GM19238 (cell line): ENCODE data around the gene DNAL4.

Experiments used
- DNase-seq: peaks from one replicate; pipeline ENCODE4 v3.0.0; 2011; ENCODE audit warnings: low spot score; ENCODE audit not compliant: insufficient read length

The DNAL4 gene

DNA sequence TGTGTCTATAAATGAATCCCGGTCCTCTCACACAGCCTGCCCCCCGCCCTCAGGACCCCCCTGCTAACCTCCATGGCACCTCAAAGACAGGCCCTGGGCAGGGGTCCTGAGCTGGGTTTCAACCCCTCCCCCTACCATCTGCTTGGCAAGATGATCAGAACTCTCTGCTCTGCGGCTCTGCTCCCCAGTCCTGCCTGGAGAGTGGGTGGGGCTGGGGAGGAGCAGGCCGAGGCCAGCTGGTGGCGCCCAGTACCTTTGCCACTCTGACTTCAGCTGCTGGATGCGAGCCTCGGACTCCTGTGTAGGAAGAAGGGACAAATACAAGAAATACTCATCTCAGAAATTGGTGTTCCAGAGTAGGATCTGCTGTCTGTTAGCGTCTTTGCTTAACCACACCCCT is 53.2 kb downstream of the DNAL4 start:
- no peak for DNase-seq

DNA sequence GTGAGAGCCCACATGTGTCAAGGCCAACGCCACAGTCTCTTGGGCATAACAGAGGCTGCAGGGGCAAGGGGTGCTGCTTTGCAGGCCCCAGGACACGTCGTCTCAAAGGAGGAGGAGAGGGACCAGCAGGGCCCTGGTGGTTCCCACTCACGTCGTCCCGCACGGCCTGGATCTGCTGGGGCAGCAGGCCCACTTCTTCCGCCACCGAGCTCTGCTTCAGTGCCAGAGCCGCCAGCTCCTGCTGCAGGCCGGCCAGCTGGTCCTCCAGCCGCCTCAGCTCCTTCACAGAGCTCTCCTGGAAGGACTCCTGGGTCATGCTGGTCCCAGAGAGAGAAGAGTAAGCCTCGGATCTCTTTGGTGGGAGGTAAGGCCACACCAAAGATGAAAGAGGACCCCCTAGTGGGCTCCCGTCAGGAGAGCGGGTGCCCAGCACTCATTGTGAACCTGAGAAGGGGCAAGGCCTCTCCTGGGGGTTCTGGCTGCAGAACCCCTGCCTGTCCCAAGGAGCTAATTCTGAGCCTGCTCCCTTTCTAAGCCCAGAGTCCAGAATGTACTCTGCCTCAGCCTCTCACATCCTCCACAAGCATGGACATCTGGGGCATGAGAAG is 53.7 kb downstream of the DNAL4 start:
- no peak for DNase-seq

DNA sequence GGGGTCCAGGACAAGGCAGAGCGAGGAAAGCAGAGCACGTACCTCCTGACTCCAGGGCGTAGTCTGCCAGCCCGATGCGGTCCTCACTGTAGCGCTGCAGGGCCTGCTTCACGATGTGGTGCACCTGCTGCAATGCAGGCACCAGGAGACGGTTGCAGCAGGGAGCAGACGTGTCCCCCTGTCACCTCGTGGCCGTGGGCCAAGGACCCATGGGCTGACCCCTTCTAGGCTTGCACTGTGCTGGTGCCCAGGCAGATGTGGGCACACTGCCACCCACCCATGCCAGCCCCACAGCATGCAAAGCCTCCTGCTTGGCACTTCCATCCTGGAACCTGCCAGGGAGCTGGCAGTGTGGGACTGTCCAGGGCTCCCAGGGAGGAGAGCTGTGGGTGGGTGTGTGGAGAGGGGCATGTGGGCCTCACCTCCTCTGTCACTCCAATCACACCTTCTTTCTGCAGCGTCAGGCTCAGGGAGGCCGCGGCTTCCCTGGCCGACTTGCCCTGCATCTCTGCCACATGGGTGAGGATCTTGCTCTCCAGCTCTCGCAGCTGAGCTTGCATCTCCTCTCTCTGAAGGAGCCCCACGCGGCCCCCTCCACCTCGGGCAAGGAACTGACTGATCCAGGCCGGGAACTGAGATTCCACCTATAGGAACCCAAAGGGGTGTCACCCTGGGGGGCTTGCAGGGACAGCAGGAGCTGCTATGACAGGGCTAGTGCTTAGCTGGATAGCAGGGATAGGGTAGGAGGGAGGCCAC is 54.5 kb downstream of the DNAL4 start:
- no peak for DNase-seq

DNA sequence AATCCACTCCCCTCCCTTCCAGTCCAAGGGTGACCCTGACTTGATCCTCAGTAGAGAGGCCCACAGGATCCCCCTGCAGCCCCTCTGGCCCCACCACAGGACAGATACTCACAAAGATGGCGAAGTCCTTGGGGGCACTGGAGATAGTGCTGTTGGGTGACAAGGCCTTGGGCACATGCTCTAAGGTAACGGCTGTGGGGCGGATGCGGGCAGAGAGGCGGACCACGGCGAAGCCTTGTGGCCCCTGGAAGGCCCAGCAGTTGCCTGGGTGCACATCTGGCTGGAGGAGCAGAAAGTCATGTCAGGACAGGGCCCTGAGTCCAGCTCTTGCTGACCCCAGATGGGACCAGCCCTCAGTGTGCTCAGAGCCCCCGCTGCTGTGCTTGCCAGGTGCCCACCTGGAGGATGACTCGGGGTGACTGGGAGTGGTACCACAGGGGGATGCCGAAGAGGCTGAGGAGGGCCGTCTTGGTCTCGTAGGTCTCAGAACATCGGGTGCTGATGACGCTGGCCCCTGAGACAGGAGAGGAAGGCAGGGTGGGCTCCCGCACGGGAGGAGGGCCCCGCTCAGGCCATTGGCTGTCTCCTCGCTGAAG is 55.4 kb downstream of the DNAL4 start:
- no peak for DNase-seq

DNA sequence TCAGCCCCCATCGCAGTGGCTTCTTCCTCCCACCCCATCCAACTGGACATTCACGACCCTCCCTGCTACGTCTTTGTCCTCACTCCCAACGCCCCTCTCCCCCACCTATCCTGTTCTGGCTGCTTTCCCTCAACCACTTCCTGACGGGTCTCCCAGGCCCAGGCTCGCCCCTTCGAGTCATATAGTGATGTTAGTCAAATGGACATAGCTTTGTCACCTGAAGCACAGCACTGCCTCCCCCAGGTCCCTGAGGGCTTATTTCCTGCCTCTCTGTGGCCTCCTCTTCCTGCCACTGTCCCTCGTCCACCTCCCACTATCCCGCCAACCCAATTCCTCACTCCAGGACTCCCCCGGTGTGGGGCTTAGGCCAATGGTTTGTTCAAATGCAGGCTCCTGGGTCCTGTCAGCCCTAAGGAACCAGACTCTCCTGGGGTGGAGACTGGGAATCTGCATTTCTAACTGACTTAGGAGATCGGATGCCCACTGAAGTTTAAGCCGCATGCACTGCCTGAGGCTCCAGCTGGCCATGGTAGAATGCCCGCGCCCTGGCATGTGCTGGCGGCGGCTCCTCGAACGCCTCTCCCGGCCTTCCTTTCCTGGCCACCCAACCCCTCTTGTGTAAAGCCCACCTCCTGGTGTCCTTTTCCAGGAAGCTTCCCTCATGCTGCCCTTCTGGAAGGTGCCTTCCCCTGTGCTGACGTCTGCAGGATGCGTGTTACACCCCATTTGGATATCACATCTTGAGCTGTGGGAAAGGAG is 56.5 kb downstream of the DNAL4 start:
- no peak for DNase-seq

DNA sequence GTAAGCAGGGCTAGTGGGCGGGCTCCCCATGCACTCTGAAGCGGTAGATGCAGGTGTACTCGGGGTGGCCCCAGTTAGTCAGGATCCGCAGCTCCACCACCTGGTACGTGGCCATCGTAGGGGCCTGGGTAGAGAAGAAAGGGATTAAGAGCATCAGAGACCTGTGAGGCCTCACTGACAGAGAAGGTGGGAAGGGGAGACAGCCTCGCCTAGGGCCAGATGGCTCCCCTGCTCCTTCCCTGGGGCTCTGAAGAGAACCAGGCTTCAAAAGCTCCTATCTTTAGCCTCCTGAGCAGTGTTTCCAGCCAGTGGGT is 57.7 kb downstream of the DNAL4 start:
- no peak for DNase-seq

DNA sequence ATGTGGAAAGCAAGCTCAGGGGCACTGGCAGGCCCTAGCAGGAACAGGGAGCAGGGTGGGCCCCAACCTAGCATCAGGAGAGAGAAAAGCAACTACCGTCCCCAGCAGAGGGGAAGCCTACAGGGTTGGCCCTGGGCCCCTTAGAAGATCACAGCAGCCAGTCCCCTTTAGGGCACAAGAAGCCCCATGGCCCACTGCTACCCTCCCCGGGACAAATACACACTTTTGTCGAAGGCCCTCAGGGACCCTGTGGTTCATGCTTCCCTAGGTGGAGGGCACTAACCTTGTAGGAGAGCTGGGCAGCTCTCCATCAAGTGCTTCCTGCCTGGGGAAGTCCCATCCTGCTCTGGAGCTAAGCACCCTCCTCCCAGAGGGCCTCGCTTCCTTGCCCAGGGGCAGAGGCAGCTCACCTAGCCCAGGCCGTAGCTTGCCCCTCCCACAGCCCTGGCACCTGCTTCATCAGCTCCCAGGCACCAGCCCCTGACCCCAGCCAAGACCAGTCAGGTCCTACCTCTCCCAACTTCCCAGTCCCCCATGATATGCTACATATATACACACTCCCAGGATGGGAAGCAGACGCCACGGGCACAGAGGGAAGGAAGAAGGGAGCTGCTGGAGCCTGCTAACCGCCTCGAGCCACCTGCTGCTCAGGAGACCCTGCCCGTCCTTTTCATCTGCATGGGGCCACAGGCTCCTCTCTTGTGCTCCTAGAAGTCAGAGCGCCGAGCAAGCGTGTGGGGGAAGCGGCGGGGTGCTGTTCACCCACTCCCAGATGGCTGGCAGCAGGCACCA is 58.3 kb downstream of the DNAL4 start:
- DNase-seq = no peak

DNA sequence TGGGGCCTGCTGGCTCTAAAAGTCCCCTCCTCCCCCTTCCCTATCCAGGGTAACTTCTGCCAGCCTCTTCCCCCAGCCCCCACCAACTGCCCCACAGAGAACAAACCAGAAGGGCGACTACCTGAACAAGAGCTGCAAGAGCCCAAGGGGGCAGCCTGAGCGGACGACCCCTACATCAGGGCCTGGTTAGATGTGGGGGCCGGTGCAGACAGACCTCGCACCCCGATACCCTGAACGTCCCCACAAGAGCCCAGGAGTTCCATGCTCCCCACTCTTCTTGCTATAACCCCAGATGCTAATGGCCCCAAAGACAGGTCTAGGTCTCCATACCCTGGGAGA is 58.8 kb downstream of the DNAL4 start:
- DNase-seq = no peak

DNA sequence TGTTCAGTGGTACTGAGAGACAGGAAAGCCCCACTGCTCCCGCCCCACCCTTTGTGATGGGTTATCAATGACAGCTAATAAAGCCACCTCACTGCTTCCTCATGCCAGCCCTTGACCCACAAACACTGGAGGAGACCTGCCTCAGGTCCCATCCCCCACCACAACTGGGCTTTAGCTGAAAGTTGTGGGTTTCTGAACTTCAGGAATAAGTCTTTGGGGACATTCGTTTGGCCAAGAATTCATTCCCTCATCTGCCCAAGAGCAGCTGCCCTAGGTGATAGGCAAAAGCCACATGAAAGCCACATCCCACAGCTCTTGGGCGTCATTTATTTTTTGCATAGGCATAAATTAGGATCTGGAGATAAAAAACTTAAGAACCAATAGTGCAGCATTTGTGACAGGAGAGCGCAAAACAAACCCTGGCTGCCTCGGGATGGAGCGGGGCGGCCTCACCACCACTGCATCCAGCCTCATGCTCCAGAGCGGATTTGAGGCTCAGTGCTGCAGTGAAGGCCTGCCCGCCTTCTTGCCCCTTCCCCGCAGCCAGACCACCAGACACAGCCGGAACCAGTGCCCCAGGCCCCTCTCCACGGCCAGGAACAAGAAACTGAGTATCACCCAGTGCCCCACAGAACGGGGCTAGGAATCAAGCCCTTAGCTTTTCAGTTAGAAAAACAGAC is 59.4 kb downstream of the DNAL4 start:
- DNase-seq = no peak

DNA sequence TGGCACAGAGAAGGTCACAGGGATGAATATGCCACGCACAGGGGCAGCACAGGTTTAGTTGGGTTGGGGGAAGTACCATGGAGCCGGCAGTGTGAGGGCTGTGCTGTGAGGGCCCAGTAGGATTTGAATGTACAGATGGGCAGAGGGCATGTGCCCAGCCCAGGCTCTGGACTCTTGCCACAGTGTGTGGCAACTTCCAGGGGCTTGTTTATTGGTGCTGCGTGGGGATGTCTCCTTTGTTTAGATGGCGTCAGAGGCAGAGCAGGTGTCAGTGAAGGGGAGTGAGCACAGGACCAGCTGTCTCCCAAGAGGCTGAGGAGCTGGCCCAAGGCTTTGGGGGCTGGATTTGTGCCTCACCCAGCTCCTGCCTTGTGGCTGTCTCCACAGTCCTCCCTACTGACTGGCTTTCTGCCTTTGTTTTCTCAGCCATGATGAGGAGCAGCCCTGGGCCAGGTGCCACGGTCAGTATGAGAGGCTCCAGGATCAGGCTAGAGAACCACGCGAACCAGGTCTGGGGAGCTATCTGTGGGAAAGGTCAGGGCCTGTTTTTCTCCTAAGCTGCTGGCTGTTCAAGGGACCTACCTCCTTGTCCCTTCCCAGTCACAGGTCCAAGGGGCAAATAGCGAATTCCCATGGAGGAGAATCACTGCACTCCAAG is 60.1 kb downstream of the DNAL4 start:
- no peak for DNase-seq

DNA sequence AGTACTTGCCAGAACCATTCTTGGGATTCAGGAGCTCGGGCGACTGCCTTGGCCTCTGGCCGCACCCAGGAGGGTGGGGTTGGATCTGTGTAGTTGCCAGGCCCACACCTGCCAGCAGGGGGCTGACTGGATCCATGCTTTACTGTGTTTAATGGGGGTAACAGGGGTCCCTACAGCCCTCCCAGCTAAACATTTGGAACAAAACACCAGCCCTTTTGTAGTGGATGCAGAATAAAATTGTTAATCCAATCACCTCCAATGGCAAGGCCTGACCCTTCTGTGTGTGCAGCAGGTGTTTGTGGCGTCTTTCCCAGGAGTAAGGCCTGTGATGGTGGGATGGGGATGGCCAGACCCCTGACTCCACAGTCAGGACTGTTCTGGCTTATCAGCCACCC is 60.6 kb downstream of the DNAL4 start:
- no peak for DNase-seq

DNA sequence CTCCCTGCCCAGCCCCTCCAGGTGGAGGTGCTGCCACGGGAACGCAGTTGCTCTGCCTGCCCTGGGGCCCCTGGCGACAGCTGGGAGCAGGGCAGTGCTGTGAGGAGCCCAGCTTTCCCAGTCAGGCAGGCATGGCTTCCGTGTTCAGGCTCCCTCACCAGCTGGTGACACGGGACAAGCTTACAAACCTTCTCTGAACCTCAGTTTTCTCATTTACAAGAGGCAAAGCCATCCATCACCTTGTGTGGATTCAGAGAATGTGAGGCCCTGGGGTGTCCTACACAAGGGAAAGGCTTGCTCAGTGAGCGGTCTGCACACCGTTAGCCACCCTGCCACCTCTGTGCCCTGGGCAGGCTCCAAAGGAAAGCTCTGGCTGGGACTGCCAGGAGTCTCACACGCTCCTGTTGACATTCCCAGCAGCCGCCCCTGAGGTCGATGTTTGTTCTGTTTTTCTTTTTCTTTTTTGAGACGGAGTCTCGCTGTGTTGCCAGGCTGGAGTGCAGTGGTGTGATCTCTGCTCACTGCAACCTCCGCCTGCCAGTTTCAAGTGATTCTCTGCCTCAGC is 61.6 kb downstream of the DNAL4 start:
- DNase-seq = no peak

DNA sequence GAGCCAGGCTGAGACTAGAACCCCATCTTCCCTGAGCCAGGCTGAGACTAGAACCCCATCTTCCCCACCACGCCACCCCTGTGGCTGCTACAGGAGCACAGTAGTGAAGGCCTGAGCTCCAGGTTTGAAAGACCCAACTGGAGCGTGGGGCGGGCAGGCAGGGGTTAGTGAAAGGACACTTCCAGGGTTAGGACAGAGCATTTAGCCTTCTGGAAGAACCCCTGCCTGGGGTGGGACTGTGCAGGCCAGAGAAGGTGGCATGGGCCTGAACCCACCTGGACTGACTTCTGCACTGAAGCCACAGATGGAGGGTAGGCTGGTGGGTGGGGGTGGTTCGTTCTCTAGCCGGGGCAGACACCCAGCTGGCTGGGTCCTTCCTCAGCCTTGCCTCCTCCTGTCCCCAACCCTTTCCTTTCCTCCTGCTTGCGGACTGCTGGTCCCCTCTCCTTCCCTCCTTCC is 62.2 kb downstream of the DNAL4 start:
- DNase-seq = no peak

DNA sequence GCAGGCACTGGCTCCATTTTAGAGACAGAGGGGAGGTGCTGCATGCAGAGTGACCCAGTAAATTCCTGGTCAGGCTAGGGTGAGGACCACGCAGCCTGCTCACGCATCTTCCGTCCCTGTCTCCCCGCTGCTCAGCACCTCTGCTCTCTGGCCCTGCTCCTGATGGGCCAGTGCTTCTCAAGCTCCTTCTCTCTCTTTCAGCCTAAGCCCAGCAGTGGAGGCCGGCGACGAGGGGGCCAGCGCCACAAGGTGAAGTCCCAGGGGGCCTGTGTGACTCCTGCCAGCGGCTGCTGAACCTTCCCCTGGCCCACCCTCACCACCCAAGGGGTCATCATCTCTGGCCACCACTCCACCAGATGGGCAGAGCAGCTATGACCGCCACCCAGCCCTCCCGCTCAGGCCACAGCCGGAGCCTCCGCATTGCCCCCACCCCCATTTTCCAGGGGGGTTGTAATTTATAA is 63.5 kb downstream of the DNAL4 start:
- DNase-seq = no peak

DNA sequence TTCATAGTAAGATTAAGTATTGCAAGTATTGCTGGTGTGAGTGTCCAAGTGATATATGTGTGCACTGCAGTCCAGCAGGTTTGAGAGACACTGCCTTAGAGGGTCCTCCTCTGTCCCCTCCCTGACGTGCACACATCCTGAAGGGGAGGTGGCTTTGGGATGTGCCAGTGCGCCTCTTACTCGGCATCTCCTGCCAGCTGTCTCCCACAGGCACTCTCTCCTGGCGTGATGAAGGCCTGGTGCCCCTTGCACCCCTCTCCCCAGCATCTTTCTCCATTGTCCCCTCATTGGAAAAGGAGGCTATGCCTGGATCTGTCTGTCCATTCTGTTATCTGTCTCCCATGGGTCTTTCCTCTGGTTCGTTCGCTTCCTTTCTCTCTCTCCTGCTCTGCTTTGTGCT is 64.0 kb downstream of the DNAL4 start:
- no peak for DNase-seq

DNA sequence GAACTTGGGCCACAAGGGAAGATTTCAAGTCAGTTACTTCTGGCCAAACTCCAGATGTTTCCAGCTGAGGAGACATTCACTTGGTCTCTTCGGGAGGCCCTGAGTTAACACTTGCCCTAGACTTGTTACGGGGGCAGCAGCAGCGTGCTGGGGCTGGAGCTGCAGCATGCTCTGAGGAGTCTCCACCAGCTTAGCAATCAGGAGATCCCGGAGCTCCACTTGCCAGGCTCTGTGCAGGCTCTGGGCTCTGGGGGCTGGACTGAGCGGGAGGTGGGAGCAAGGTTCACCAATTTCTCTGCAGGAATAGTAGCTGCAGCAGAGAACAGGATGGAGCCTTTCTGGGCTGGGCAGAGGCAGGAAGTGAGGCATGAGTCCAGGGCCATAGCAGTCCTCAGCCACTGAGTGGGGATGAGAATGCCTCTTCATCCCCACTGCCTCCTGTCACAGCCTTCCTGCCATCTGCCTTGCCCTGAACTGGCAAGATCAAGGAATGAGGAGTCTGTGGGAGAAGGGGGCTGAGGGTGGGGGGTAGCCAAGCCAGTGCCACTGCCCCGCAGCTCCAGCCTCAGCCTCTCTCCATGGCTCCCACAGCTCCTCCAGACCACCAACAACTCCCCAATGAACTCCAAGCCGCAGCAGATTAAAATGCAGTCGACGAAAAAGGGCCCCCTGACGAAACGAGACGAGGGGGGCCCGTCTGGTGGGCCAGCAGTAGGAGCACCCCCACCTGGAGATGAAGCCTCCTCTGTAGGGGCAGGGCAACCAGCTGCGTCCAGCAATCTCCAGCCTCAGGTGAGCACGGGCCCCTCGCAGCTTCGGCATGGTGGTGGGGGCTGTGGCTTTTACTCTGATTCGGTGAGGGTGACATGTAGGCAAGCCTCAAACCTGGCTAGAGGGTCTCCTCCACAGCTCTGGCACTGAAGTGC is 64.8 kb downstream of the DNAL4 start:
- no peak for DNase-seq
